CD14-positive monocyte (primary cell): ENCODE results near the gene SLC5A12. TPM values are rescaled to one million over a fixed set of nuclear protein-coding genes. Genes with fewer than 3 reads are reported as not detected.

Experiments
- DNase-seq, 3 donors: peaks; one replicate each; pipeline ENCODE4 v3.0.0-alpha.2; 2011 to 2022
- H2AFZ ChIP-seq: 2 replicates; pipeline ENCODE4 v1.6.0; 2012; ENCODE audit warnings: mild to moderate bottlenecking, low read depth, low read length, inconsistent platforms; ENCODE audit not compliant: insufficient read depth, poor library complexity, severe bottlenecking
- H3K27ac ChIP-seq, 2 donors: 1 replicate in 1 of 2; 2 replicates in 1 of 2; pipeline ENCODE4 v1.5.1; 2012 to 2013; ENCODE audit warnings: low read length in 2 of 2, control low read depth in 1 of 2, inconsistent platforms in 1 of 2, low read depth in 1 of 2, mild to moderate bottlenecking in 1 of 2
- H3K27me3 ChIP-seq, 2 donors: one replicate each; pipeline versions ENCODE4 v1.6.0 to v1.6.1; 2011 to 2013; ENCODE audit warnings: low read length in 2 of 2; ENCODE audit not compliant: control insufficient read depth in 2 of 2, insufficient read depth in 2 of 2
- H3K36me3 ChIP-seq, 2 donors: replicated peaks in 1 of 2; 1 replicate in 1 of 2; 2 replicates in 1 of 2; pipeline versions ENCODE4 v1.5.1 to v1.6.1; 2012 to 2013; ENCODE audit warnings: low read length in 2 of 2, control low read depth in 1 of 2, inconsistent platforms in 1 of 2, mild to moderate bottlenecking in 1 of 2; ENCODE audit not compliant: insufficient read depth in 2 of 2, control insufficient read depth in 1 of 2
- H3K4me1 ChIP-seq, 2 donors: 1 replicate in 1 of 2; 2 replicates in 1 of 2; pipeline versions ENCODE4 v1.5.1 to v1.6.1; 2012 to 2013; ENCODE audit warnings: low read length in 2 of 2, control low read depth in 1 of 2, inconsistent platforms in 1 of 2, mild to moderate bottlenecking in 1 of 2, moderate library complexity in 1 of 2; ENCODE audit not compliant: insufficient read depth in 2 of 2, control insufficient read depth in 1 of 2
- H3K4me2 ChIP-seq: replicated peaks from 2 replicates; pipeline ENCODE3; 2012; ENCODE audit warnings: low read length, moderate library complexity, mild to moderate bottlenecking; ENCODE audit not compliant: poor library complexity, severe bottlenecking; ENCODE audit errors: extremely low read depth
- H3K4me3 ChIP-seq, 3 experiments: fragments of 200-600 bp in 1 of 3; sonication (generic) in 1 of 3; replicated peaks in 1 of 3; 1 replicate in 2 of 3; 2 replicates in 1 of 3; pipeline ENCODE4 v1.5.1; 2011 to 2013; ENCODE audit warnings: low read length in 3 of 3, mild to moderate bottlenecking in 3 of 3, control low read depth in 2 of 3, low read depth in 2 of 3, inconsistent platforms in 1 of 3, moderate library complexity in 1 of 3
- H3K79me2 ChIP-seq: 2 replicates; pipeline ENCODE4 v1.6.0; 2012; ENCODE audit warnings: mild to moderate bottlenecking, control low read depth, inconsistent platforms, low read length, moderate library complexity; ENCODE audit not compliant: insufficient read depth
- H3K9ac ChIP-seq: 2 replicates; pipeline ENCODE4 v1.6.0; 2017; ENCODE audit warnings: low read length, mild to moderate bottlenecking; ENCODE audit not compliant: insufficient read depth, poor library complexity, severe bottlenecking
- H3K9me3 ChIP-seq, 2 donors: replicated peaks in 1 of 2; 1 replicate in 1 of 2; 2 replicates in 1 of 2; pipeline versions ENCODE4 v1.5.1 to v1.6.1; 2012 to 2013; ENCODE audit warnings: low read length in 2 of 2, control low read depth in 1 of 2; ENCODE audit not compliant: control insufficient read depth in 1 of 2, insufficient read depth in 1 of 2
- H4K20me1 ChIP-seq: 2 replicates; pipeline ENCODE4 v1.6.0; 2012; ENCODE audit warnings: mild to moderate bottlenecking, low read length, control low read depth, moderate library complexity; ENCODE audit not compliant: insufficient read depth
- H3K27ac Mint-ChIP-seq, 7 donors: one replicate each; pipeline ENCODE4 v1.8.0; 2020; ENCODE audit warnings: mild to moderate bottlenecking in 7 of 7, mixed read lengths in 7 of 7, moderate library complexity in 6 of 7, inconsistent platforms in 2 of 7
- H3K27me3 Mint-ChIP-seq, 3 donors: one replicate each; pipeline ENCODE4 v1.8.0; 2021 to 2022; ENCODE audit warnings: low read depth in 3 of 3, mild to moderate bottlenecking in 3 of 3, mixed read lengths in 3 of 3, moderate library complexity in 3 of 3, inconsistent platforms in 1 of 3
- H3K36me3 Mint-ChIP-seq, 2 donors: one replicate each; pipeline ENCODE4 v1.8.0; 2020; ENCODE audit warnings: mixed read lengths in 2 of 2, inconsistent platforms in 1 of 2, mild to moderate bottlenecking in 1 of 2
- H3K4me1 Mint-ChIP-seq: one replicate; pipeline ENCODE4 v1.8.0; 2020; ENCODE audit warnings: mild to moderate bottlenecking, mixed read lengths
- H3K4me3 Mint-ChIP-seq, 2 donors: one replicate each; pipeline ENCODE4 v1.8.0; 2020; ENCODE audit warnings: mild to moderate bottlenecking in 2 of 2, mixed read lengths in 2 of 2, moderate library complexity in 1 of 2
- H3K9me3 Mint-ChIP-seq, 7 donors: one replicate each; pipeline ENCODE4 v1.8.0; 2020 to 2022; ENCODE audit warnings: mixed read lengths in 7 of 7, mild to moderate bottlenecking in 6 of 7, moderate library complexity in 6 of 7, inconsistent platforms in 2 of 7
- WGBS: methylation state at CpG from one replicate; pipeline ENCODE4 v1.1.5; 2013; ENCODE audit warnings: missing lambda C conversion rate; ENCODE audit not compliant: insufficient coverage; 5-methylcytosine and 5-hydroxymethylcytosine counted together
- intact Hi-C, 2 donors: fragments of 100-400 bp; cut with micrococcal nuclease; formaldehyde crosslinking; loops; one replicate each; pipeline versions ENCODE4 v1.15.0 to v1.15.1; 2023
- polyA plus RNA-seq, 3 donors: library from polyadenylated mRNA; depleted of rRNA in 1 of 3; unstranded in 2 of 3; stranded (reverse) in 1 of 3; fragments of 300-500 nt in 2 of 3; fragments of >200 nt in 1 of 3; fragmentation: Illumina TruSeq in 2 of 3; gene quantifications; 1 replicate in 2 of 3; 2 replicates in 1 of 3; pipeline ENCODE4 v1.2.3, GENCODE V29; 2012 to 2021
- TF ChIP-seq, protein P1 (sequence below): fragments of 200-600 bp; IDR thresholded peaks from one replicate; pipeline ENCODE4 v1.8.0; 2022; ENCODE audit warnings: antibody characterized with exemption, mild to moderate bottlenecking

The SLC5A12 gene
- polyA plus RNA-seq, 3 donors, result not detected

DNA sequence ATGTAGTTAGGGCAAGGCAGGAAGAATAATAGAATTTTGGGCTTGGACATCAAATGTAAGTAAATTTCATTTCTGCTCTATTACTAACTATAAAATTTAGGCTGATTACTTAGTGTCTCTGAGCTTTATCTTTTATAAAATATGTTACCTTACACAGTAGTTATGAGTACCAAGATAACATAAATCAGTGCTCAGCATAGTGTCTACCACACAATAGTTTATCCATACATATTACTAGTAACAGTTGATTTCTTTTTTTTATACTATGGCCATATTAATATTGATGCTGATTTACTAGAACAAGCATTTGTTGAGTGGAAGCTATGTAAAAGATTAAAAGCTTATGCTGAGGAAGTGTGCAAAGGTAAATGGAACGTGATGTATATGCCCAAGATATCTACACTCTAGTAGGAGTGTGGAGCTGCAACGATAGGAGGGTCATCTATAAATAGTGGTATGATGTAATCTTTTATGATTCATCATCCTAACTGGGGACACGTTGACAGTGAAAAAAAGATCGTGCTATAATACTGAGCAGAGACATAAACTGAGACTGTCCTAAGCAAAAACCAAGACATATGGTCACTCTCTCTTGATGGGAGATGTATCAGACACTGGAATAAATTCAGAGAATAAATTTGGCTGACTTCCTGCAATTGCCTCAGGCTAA is 8.7 kb upstream of the SLC5A12 start:
- H3K9me3 Mint-ChIP-seq, result peaks cover 0 to 9% (median 4%) of the 10 kb centered on the region in 7 donors
- intact Hi-C loops, result no loop called here
- WGBS, result no CpG with 5 or more reads among the region's 4 CpGs
- H3K36me3 Mint-ChIP-seq, result no peaks in the 10 kb centered on the region
- Histone ChIP-seq H3K9ac (no peak overlapping the region), H2AFZ (no peak overlapping the region), H3K4me3 (no peak overlapping the region), H3K4me2 (no peak overlapping the region), H3K27ac (no peak overlapping the region), H3K27me3 (no peaks in the 10 kb centered on the region), H3K9me3 (peaks cover 0 to 6% of the 10 kb centered on the region in 2 donors), H4K20me1 (no peaks in the 10 kb centered on the region), H3K4me1 (no peaks in the 10 kb centered on the region), H3K36me3 (no peaks in the 10 kb centered on the region), H3K79me2 (no peaks in the 10 kb centered on the region)
- no peak overlapping the region for H3K27ac Mint-ChIP-seq
- H3K27me3 Mint-ChIP-seq, result no peaks in the 10 kb centered on the region
- DNase-seq, result no peak
- TF ChIP-seq, protein P1, sequence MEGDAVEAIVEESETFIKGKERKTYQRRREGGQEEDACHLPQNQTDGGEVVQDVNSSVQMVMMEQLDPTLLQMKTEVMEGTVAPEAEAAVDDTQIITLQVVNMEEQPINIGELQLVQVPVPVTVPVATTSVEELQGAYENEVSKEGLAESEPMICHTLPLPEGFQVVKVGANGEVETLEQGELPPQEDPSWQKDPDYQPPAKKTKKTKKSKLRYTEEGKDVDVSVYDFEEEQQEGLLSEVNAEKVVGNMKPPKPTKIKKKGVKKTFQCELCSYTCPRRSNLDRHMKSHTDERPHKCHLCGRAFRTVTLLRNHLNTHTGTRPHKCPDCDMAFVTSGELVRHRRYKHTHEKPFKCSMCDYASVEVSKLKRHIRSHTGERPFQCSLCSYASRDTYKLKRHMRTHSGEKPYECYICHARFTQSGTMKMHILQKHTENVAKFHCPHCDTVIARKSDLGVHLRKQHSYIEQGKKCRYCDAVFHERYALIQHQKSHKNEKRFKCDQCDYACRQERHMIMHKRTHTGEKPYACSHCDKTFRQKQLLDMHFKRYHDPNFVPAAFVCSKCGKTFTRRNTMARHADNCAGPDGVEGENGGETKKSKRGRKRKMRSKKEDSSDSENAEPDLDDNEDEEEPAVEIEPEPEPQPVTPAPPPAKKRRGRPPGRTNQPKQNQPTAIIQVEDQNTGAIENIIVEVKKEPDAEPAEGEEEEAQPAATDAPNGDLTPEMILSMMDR, result no peak
- H3K4me1 Mint-ChIP-seq, result no peaks in the 10 kb centered on the region
- no peak overlapping the region for H3K4me3 Mint-ChIP-seq

DNA sequence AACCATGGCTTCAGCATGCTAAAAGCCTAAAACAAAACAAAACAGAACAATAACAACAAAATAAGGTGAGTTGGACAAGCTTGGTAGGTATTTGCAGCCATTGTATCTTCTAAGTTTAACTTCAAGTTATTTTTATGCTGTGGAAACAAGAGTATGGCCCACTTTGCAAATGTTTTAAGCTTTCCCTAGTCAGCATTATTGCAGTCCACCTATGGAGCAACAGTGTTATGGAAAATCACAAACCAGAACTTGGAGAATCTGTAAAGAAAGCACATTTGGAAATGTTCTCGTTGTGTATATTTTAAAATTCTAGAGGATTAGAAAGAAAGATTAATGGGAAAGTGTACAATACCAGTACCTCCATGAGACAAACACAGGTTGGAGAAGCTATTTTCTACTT is 7.4 kb upstream of the SLC5A12 start:
- H3K4me2 ChIP-seq, result no peak overlapping the region
- no peaks in the 10 kb centered on the region for H3K36me3 Mint-ChIP-seq

More for the DNA sequence above, 7.4 kb upstream of the SLC5A12 start:
- Histone ChIP-seq H3K4me3 (no peak overlapping the region), H3K27me3 (no peaks in the 10 kb centered on the region), H3K79me2 (no peaks in the 10 kb centered on the region), H3K9ac (no peak overlapping the region), H3K36me3 (no peaks in the 10 kb centered on the region), H2AFZ (no peak overlapping the region), H3K27ac (no peak overlapping the region), H4K20me1 (no peaks in the 10 kb centered on the region), H3K9me3 (peaks cover 0 to 3% of the 10 kb centered on the region in 2 donors), H3K4me1 (no peaks in the 10 kb centered on the region)
- H3K4me1 Mint-ChIP-seq, result no peaks in the 10 kb centered on the region
- no peaks in the 10 kb centered on the region for H3K27me3 Mint-ChIP-seq
- no peak overlapping the region for H3K4me3 Mint-ChIP-seq
- WGBS, result no CpG with 5 or more reads among the region's 1 CpG
- H3K27ac Mint-ChIP-seq, result no peak overlapping the region
- H3K9me3 Mint-ChIP-seq, result peaks cover 0 to 9% (median 3%) of the 10 kb centered on the region in 7 donors
- intact Hi-C loops, result no loop called here
- DNase-seq, result no peak
- TF ChIP-seq, protein P1, result no peak
